Lower leg skin (tissue), 3 donors: ENCODE measurements around the gene MDGA2.

Experiments
- CTCF ChIP-seq, 3 donors: fragments of 450-650 bp; IDR thresholded peaks; one replicate each; pipeline ENCODE4 v1.5.1; 2016; ENCODE audit warnings: antibody characterized with exemption in 3 of 3, mild to moderate bottlenecking in 3 of 3, moderate library complexity in 2 of 3
- POLR2A ChIP-seq, 2 donors: fragments of 450-650 bp; IDR thresholded peaks; one replicate each; pipeline ENCODE4 v1.6.1; 2016 to 2017; ENCODE audit warnings: antibody characterized with exemption in 2 of 2, mild to moderate bottlenecking in 1 of 2, moderate library complexity in 1 of 2

GRCh38 chr14:46819117-46819516 is 856.3 kb downstream of the MDGA2 start:
- no peak for TF ChIP-seq POLR2A (IDR thresholded peaks at IDR 0.05)
- no peak for TF ChIP-seq CTCF (IDR thresholded peaks at IDR 0.05)
